K562 (cell line): Measurements from ENCODE around the gene CUX1. TPM values are rescaled to one million over a fixed set of nuclear protein-coding genes. Genes with fewer than 3 reads are reported as not detected.
A peak's percentile ranks its signal among the peaks of the same experiment; 100 is the strongest.

Source experiments
- ATAC-seq: fragments of 200-7000 bp; cut with Tn5 transposase; 3 replicates; pipeline ENCODE4 v1.9.1; 2020; ENCODE audit warnings: moderate library complexity
- BruUV-seq: library from RNA; stranded (reverse); fragments of 400-500 nt; replicated peaks from 2 replicates; lab custom pipeline; 2021; lab: Mats Ljungman, UMichigan
- CTCF ChIA-PET: fragments of 300-600 bp; formaldehyde crosslinking; extraction: SDS; loops from one replicate; lab custom pipeline; 2021; ENCODE audit warnings: low intra/inter-chr PET ratio; lab: Yijun Ruan, JAX
- POLR2A ChIA-PET: fragments of 300-600, 350-650 bp; sonication (Branson Sonifier 250); formaldehyde crosslinking; extraction: SDS; loops from one replicate; lab custom pipeline; 2021; ENCODE audit warnings: antibody characterized with exemption, inconsistent platforms; lab: Yijun Ruan, JAX
- DNase-seq, 4 experiments: peaks; one replicate each; pipeline versions ENCODE4 v3.0.0 to v3.0.0-alpha.2; 2011 to 2018; ENCODE audit warnings: low spot score in 3 of 4, mixed read lengths in 3 of 4; ENCODE audit errors: extremely low read depth in 1 of 4
- FAIRE-seq: peaks from 2 replicates; lab custom pipeline; 2011; peaks lifted over from hg19 to GRCh38; lab: Jason Lieb, UNC
- H2AFZ ChIP-seq: 2 replicates; pipeline ENCODE4 v1.6.0; 2011; ENCODE audit warnings: low read depth, low read length, control low read depth, inconsistent platforms
- H3K27ac ChIP-seq: fragments of 200-600 bp; 3 replicates; pipeline ENCODE4 v1.8.0; 2011; ENCODE audit warnings: low read depth, mild to moderate bottlenecking, control low read depth, inconsistent platforms, low read length, moderate library complexity, mixed read lengths; ENCODE audit errors: extremely low read depth
- H3K27me3 ChIP-seq, 2 experiments: fragments of 300-600 bp in 1 of 2; 2 replicates in 1 of 2; 3 replicates in 1 of 2; pipeline versions ENCODE4 v1.6.0 to v1.8.0; 2011; ENCODE audit warnings: inconsistent platforms in 2 of 2, low read length in 2 of 2, mild to moderate bottlenecking in 1 of 2, mixed read lengths in 1 of 2, moderate library complexity in 1 of 2; ENCODE audit not compliant: control insufficient read depth in 2 of 2, insufficient read depth in 2 of 2
- H3K36me3 ChIP-seq: fragments of 300-600 bp; 3 replicates; pipeline ENCODE4 v1.8.0; 2011; ENCODE audit warnings: mild to moderate bottlenecking, low read length, inconsistent platforms; ENCODE audit not compliant: control insufficient read depth, insufficient read depth
- H3K4me1 ChIP-seq, 2 experiments: fragments of 200-600 bp in 1 of 2; replicated peaks in 1 of 2; 2 replicates in 1 of 2; 3 replicates in 1 of 2; pipeline versions ENCODE4 v1.5.1 to v1.8.0; 2011; ENCODE audit warnings: inconsistent platforms in 2 of 2, low read length in 2 of 2, mild to moderate bottlenecking in 1 of 2, mixed read lengths in 1 of 2, moderate library complexity in 1 of 2; ENCODE audit not compliant: control insufficient read depth in 2 of 2, insufficient read depth in 2 of 2
- H3K4me2 ChIP-seq: 2 replicates; pipeline ENCODE4 v1.6.1; 2011; ENCODE audit warnings: low read length, control low read depth, inconsistent platforms, mixed read lengths; ENCODE audit not compliant: insufficient read depth
- H3K4me3 ChIP-seq: fragments of 200-600 bp; sonication (generic), shearing (Covaris generic); 2 replicates; pipeline ENCODE4 v1.5.1; 2016; ENCODE audit warnings: control low read depth, inconsistent platforms
- H3K79me2 ChIP-seq: fragments of 200-600 bp; 3 replicates; pipeline ENCODE4 v1.8.0; 2011; ENCODE audit warnings: low read length, inconsistent platforms; ENCODE audit not compliant: control insufficient read depth, insufficient read depth
- H3K9ac ChIP-seq, 2 experiments: 2 replicates each; pipeline versions ENCODE4 v1.6.0 to v1.6.1; 2011; ENCODE audit warnings: low read depth in 2 of 2, low read length in 2 of 2, control low read depth in 1 of 2, inconsistent platforms in 1 of 2, mild to moderate bottlenecking in 1 of 2, mixed read lengths in 1 of 2; ENCODE audit not compliant: insufficient read depth in 1 of 2
- H3K9me1 ChIP-seq: one replicate; pipeline ENCODE4 v1.6.0; 2011; ENCODE audit warnings: inconsistent platforms, mild to moderate bottlenecking, low read length, moderate library complexity; ENCODE audit not compliant: control insufficient read depth, insufficient read depth
- H3K9me3 ChIP-seq: replicated peaks from 2 replicates; pipeline ENCODE4 v1.5.1; 2011; ENCODE audit warnings: low read depth, low read length, inconsistent platforms; ENCODE audit not compliant: control insufficient read depth, insufficient read depth
- H4K20me1 ChIP-seq: replicated peaks from 2 replicates; pipeline ENCODE4 v1.6.1; 2011; ENCODE audit warnings: low read length, inconsistent platforms, mixed read lengths; ENCODE audit not compliant: control insufficient read depth, insufficient read depth
- AFF4 ChIP-seq: sonication (generic); formaldehyde crosslinking; IDR thresholded peaks from 2 replicates; pipeline ENCODE4 v1.8.0; 2023; ENCODE audit warnings: mild to moderate bottlenecking, missing genetic modification reagents
- GTF2A2 ChIP-seq: IDR thresholded peaks from 2 replicates; pipeline ENCODE4 v1.6.1; 2016; ENCODE audit warnings: mild to moderate bottlenecking, missing genetic modification characterization, missing compliant biosample characterization
- GTF3C2 ChIP-seq: IDR thresholded peaks from 3 replicates; pipeline ENCODE4 v1.6.1; 2011; ENCODE audit warnings: borderline replicate concordance, mild to moderate bottlenecking, moderate library complexity; ENCODE audit not compliant: insufficient read length; ENCODE audit errors: extremely low read depth
- HEY1 ChIP-seq: fragments of 250-450 bp; sonication (Bioruptor Pico); IDR thresholded peaks from 2 replicates; pipeline ENCODE4 v1.5.0; 2020; ENCODE audit warnings: mild to moderate bottlenecking, moderate library complexity, borderline replicate concordance
- HNRNPLL ChIP-seq: fragments of 200-400 bp; formaldehyde crosslinking; IDR thresholded peaks from 2 replicates; pipeline ENCODE4 v1.6.1; 2017; ENCODE audit warnings: low read length, low read depth, mild to moderate bottlenecking; ENCODE audit not compliant: poor library complexity, severe bottlenecking
- KDM5B ChIP-seq: fragments of 200-600 bp; sonication (generic); IDR thresholded peaks from 2 replicates; pipeline ENCODE4 v1.6.1; 2012; ENCODE audit warnings: low read depth, mild to moderate bottlenecking, moderate library complexity, low read length, control low read depth, inconsistent platforms; ENCODE audit not compliant: insufficient replicate concordance
- PHB ChIP-seq: fragments of 250-450 bp; sonication (Bioruptor Pico); IDR thresholded peaks from 2 replicates; pipeline ENCODE4 v1.5.0; 2021
- ZNF277 ChIP-seq: fragments of 250-450 bp; sonication (Bioruptor Pico); IDR thresholded peaks from 2 replicates; pipeline ENCODE4 v1.8.0; 2022; ENCODE audit warnings: inconsistent platforms, mild to moderate bottlenecking, moderate library complexity, borderline replicate concordance
- ZNF655 ChIP-seq: fragments of 250-450 bp; sonication (Bioruptor Pico); IDR thresholded peaks from 2 replicates; pipeline ENCODE4 v1.5.0; 2021
- ZNF764 ChIP-seq: fragments of 250-450 bp; sonication (Bioruptor Pico); IDR thresholded peaks from 2 replicates; pipeline ENCODE4 v1.4.0; 2020; ENCODE audit warnings: low read depth, mild to moderate bottlenecking, moderate library complexity
- ZNF77 ChIP-seq: fragments of 250-450 bp; sonication (Bioruptor Pico); IDR thresholded peaks from 2 replicates; pipeline ENCODE4 v1.5.0; 2020
- WGBS: fragments of 100-300 bp; shearing (Covaris generic); methylation state at CpG from one replicate; pipeline ENCODE4 v1.1.6; 2016; ENCODE audit warnings: low coverage, mixed read lengths; ENCODE audit not compliant: insufficient coverage; ENCODE audit errors: missing lambda C conversion rate; 5-methylcytosine and 5-hydroxymethylcytosine counted together
- in situ Hi-C: fragments of 300-500 bp; cut with MboI; formaldehyde crosslinking; loops from 4 replicates; pipeline ENCODE4 v1.15.0; 2018; ENCODE audit warnings: inconsistent platforms, mixed read lengths
- intact Hi-C: fragments of 100-400 bp; cut with micrococcal nuclease; formaldehyde crosslinking; loops from 2 replicates; pipeline ENCODE4 v1.14.2; 2022
- polyA plus RNA-seq, 8 experiments: library from polyadenylated mRNA; depleted of rRNA in 4 of 8; stranded (reverse) in 5 of 8; unstranded in 3 of 8; fragments of >200 nt; fragmentation: Nextera tagmentation in 2 of 8; fragmentation: Illumina TruSeq in 1 of 8; extraction: Ambion mirVana in 2 of 8; extraction: Trizol in 1 of 8; gene quantifications; 2 replicates each; pipeline versions ENCODE4 v1.2.1 to v1.2.3, GENCODE V29; 2011 to 2014; ENCODE audit warnings: inconsistent platforms in 1 of 8, missing spikeins in 1 of 8
- total RNA-seq, 7 experiments: library from RNA; depleted of rRNA in 6 of 7; stranded (reverse); fragments of >200 nt in 6 of 7; fragmentation: Illumina TruSeq in 2 of 7; extraction: Trizol in 2 of 7; gene quantifications; 2 replicates each; pipeline versions ENCODE4 v1.2.1 to v1.2.3, GENCODE V29; 2011 to 2021; ENCODE audit warnings: low replicate concordance in 1 of 7

Gene CUX1
- total and polyA plus RNA-seq, 9 of the 15 experiments (the other 6 are each of a cell fraction or from before 2014, with no cell fraction given): 3.6 to 55.3 (median 25.2) TPM

GRCh38 chr7:102285540-102286236 lies 468.3 kb downstream of the CUX1 start:
- POLR2A ChIA-PET: no interaction called here
- H3K36me3 ChIP-seq: no peaks in the 10 kb centered on the region
- DNase-seq: no peak
- H3K79me2 ChIP-seq: no peaks in the 10 kb centered on the region
- H3K4me3 ChIP-seq: peak overlapping the region; percentile 55; the same call in 1 of the 2 replicates
- H3K9me1 ChIP-seq: no peaks in the 10 kb centered on the region
- peaks cover 10 to 52% of the 10 kb centered on the region in 2 experiments; a peak in 4 of 5 replicates for H3K4me1 ChIP-seq
- H3K9me3 ChIP-seq: no peaks in the 10 kb centered on the region
- no peak for FAIRE-seq
- H3K27me3 ChIP-seq: peaks cover 20 to 45% of the 10 kb centered on the region in 2 experiments; a peak in 4 of 5 replicates
- no TSS peak for BruUV-seq
- in situ Hi-C loops (loop anchor here (5.0 kb wide), 1 partner anchor 37 kb away; no protein-coding TSS in a partner anchor), intact Hi-C loops (no loop called here)
- CTCF ChIA-PET: interaction anchor here (0.9 kb wide), 1 partner anchor 105 kb away, joined by 3 read pairs; no protein-coding TSS in a partner anchor
- peak overlapping the region in 1 of 2 experiments; percentile 89; a peak in 2 of 4 replicates for H3K9ac ChIP-seq
- WGBS: 16% methylated on average over 15 of the region's 19 CpGs
- H4K20me1 ChIP-seq: peaks cover 25% of the 10 kb centered on the region
- no peak overlapping the region; the same call in 1 of the 2 replicates for H2AFZ ChIP-seq
- peak overlapping the region; percentile 75 for H3K4me2 ChIP-seq
- ATAC-seq: no peak
- H3K27ac ChIP-seq: no peak overlapping the region
- TF ChIP-seq ZNF77 (CRISPR knock-in tag) (no peak), AFF4 (CRISPR knock-in tag) (0 out of 2 replicates have a peak, but pooled peaks have one; percentile 44), HEY1 (no peak), GTF2A2 (no peak), HNRNPLL (no peak), ZNF277 (no peak), ZNF655 (no peak), KDM5B (peak; percentile 20), PHB (no peak), GTF3C2 (no peak), ZNF764 (no peak)
